ENCODE measurements around the gene THUMPD1. TPM values are rescaled to one million over a fixed set of nuclear protein-coding genes. Genes with fewer than 3 reads are reported as not detected.

THUMPD1 gene
- total and polyA plus RNA-seq, 2 experiments from 2014 or later: 44.6 to 93.0 TPM

GRCh38 chr16:20743591-20743990, 2.0 kb upstream of the THUMPD1 start (continued):
- TF ChIP-seq ZNF462 (CRISPR knock-in tag; IDR thresholded peaks at IDR 0.05) (no peak), POLR2AphosphoS5 (IDR thresholded peaks at IDR 0.05; ENCODE audit: low read depth) (no peak)

GRCh38 chr16:20740901-20741521, 607 bp downstream of the THUMPD1 start:
- peaks cover 21% of the 10 kb centered on the region for H4K20me1 ChIP-seq (replicated peaks; ENCODE audit: insufficient read depth)
- H3K9me3 Mint-ChIP-seq: peaks cover 12% of the 10 kb centered on the region; the same call in 2 of the 3 replicates

More at GRCh38 chr16:20740901-20741521, 607 bp downstream of the THUMPD1 start:
- Mint-ChIP-seq H3K36me3 (ENCODE audit: low read depth) (peaks cover 24% of the 10 kb centered on the region), H3K4me3 (peak overlapping the region; percentile 97), H3K27ac (peak overlapping the region; percentile 97), H3K4me1 (peaks cover 5% of the 10 kb centered on the region; the same call in 2 of the 3 replicates), H3K27me3 (ENCODE audit: insufficient read depth, low read depth, poor library complexity) (peaks cover 12% of the 10 kb centered on the region)
- no peaks in the 10 kb centered on the region for H3F3A ChIP-seq (replicated peaks; ENCODE audit: low read depth)
- H3K4me1 ChIP-seq (ENCODE audit: insufficient read depth): peaks cover 8% of the 10 kb centered on the region; the same call in 1 of the 2 replicates
- DNase-seq (ENCODE audit: low spot score): peak; percentile 87
- H3K36me3 ChIP-seq (ENCODE audit: insufficient read depth): peaks cover 21% of the 10 kb centered on the region
- H2AFZ ChIP-seq: peak overlapping the region; percentile 86; the same call in 1 of the 2 replicates
- H3K79me2 ChIP-seq (replicated peaks; ENCODE audit: insufficient read depth): peaks cover 32% of the 10 kb centered on the region
- TF ChIP-seq CREB1 (CRISPR knock-in tag; IDR thresholded peaks at IDR 0.05; ENCODE audit: low read depth) (no peak), POLR2AphosphoS5 (IDR thresholded peaks at IDR 0.05; ENCODE audit: low read depth) (peak; percentile 15; the same call in 1 of the 2 replicates), EZH2 (IDR thresholded peaks at IDR 0.05; ENCODE audit: low read depth, unreplicated experiment) (no peak), ZNF462 (CRISPR knock-in tag; IDR thresholded peaks at IDR 0.05) (no peak), STAT1 (IDR thresholded peaks at IDR 0.05; ENCODE audit: unreplicated experiment) (no peak)
- peak; percentile 92 for ATAC-seq
- H3K4me2 ChIP-seq: peak overlapping the region; percentile 84
- H3K9me2 ChIP-seq (ENCODE audit: insufficient read depth): peaks cover 8% of the 10 kb centered on the region; the same call in 1 of the 2 replicates
- H3K27ac ChIP-seq (ENCODE audit: low read depth): no peak overlapping the region
- no peaks in the 10 kb centered on the region for H3K27me3 ChIP-seq (ENCODE audit: insufficient read depth)
- H3K4me3 ChIP-seq: peak overlapping the region; percentile 88
